Measurements from ENCODE around the gene ATF7.

- no peak for TF ChIP-seq CTCF (conservative IDR thresholded peaks at IDR 0.05; ENCODE audit: low read depth, low read length)
- no peak for TF ChIP-seq EZH2 (IDR thresholded peaks at IDR 0.05; ENCODE audit: borderline replicate concordance, low read depth, low read length, poor library complexity, severe bottlenecking)
These were observed 125.2 kb downstream of the ATF7 start, which contains the start of gene TARBP2 for GRCh38 chr12:53500776-53501614.
